T1000 (cell line): ENCODE results near the gene PDX1.

Experiments used
- DNase-seq: peaks from one replicate; lab custom pipeline; 2025; ENCODE audit warnings: mixed read lengths; lab: John Stamatoyannopoulos, UW

The PDX1 gene

DNA sequence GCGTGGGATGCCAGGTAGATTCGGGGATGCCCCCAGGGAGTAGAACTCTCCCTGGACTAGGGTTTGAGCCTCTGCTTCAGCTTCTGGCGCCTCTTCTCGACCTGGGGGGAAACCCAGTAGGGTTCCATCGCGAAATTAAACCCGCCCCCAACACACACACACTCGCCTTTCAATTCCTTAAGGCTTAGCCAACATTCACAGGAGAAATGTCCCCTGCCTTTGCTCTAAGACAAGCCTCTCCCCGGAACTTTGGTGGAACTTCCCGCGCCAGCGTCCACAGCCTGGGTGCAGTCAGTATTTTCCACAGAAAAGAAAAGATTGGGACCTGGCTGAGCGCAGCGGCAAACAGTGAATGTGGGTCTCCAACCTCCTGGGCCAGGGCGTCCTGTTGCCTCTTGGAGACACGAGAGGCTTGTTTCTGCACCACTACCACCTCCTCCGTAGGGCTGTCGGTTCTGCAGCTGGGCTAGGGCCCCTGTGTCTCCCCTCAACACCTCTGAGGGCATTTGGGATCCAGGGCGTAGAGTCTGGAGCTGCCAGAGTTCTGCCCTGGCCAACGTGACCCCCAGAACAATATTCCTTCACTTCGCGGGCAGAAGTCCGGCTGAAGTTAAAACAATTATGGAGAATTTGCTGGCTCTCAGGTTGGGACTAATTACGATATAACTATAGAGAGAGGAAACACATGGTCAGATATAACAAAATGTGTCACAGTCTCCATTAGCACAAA, 3.2 kb downstream of the PDX1 start:
- no peak for DNase-seq

DNA sequence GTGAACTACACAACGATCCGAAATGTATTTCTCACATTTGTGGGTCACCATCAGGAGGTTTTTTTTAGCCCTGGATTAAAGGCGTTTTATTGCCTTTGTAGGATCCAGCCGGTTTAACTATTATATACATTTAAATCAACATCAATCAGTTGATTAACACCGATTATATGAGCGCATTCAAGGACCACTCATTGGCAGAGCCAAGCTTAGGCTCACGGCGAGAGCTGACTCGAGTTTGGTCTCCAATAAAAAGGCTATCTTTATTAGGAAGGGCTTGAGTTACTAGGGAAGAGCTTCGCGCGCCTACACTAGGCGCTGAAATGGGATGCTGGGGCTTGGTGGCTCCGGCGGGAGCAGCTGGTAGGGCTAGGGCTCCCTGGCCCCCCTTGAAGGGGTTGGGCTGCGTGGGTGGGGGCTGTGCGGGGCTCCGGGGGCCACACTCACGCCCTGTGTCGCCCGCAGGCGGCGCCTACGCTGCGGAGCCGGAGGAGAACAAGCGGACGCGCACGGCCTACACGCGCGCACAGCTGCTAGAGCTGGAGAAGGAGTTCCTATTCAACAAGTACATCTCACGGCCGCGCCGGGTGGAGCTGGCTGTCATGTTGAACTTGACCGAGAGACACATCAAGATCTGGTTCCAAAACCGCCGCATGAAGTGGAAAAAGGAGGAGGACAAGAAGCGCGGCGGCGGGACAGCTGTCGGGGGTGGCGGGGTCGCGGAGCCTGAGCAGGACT, 4.2 kb downstream of the PDX1 start:
- DNase-seq, result no peak

DNA sequence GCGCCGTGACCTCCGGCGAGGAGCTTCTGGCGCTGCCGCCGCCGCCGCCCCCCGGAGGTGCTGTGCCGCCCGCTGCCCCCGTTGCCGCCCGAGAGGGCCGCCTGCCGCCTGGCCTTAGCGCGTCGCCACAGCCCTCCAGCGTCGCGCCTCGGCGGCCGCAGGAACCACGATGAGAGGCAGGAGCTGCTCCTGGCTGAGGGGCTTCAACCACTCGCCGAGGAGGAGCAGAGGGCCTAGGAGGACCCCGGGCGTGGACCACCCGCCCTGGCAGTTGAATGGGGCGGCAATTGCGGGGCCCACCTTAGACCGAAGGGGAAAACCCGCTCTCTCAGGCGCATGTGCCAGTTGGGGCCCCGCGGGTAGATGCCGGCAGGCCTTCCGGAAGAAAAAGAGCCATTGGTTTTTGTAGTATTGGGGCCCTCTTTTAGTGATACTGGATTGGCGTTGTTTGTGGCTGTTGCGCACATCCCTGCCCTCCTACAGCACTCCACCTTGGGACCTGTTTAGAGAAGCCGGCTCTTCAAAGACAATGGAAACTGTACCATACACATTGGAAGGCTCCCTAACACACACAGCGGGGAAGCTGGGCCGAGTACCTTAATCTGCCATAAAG, 4.8 kb downstream of the PDX1 start:
- DNase-seq, result no peak

DNA sequence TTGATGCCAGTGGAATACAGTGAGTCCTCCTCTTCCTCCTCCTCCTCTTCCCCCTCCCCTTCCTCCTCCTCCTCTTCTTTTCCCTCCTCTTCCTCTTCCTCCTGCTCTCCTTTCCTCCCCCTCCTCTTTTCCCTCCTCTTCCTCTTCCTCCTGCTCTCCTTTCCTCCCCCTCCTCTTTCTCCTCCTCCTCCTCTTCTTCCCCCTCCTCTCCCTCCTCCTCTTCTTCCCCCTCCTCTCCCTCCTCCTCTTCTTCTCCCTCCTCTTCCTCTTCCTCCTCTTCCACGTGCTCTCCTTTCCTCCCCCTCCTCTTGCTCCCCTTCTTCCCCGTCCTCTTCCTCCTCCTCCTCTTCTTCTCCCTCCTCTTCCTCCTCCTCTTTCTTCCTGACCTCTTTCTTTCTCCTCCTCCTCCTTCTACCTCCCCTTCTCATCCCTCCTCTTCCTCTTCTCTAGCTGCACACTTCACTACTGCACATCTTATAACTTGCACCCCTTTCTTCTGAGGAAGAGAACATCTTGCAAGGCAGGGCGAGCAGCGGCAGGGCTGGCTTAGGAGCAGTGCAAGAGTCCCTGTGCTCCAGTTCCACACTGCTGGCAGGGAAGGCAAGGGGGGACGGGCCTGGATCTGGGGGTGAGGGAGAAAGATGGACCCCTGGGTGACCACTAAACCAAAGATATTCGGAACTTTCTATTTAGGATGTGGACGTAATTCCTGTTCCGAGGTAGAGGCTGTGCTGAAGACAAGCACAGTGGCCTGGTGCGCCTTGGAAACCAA, 5.6 kb downstream of the PDX1 start:
- DNase-seq, result no peak

DNA sequence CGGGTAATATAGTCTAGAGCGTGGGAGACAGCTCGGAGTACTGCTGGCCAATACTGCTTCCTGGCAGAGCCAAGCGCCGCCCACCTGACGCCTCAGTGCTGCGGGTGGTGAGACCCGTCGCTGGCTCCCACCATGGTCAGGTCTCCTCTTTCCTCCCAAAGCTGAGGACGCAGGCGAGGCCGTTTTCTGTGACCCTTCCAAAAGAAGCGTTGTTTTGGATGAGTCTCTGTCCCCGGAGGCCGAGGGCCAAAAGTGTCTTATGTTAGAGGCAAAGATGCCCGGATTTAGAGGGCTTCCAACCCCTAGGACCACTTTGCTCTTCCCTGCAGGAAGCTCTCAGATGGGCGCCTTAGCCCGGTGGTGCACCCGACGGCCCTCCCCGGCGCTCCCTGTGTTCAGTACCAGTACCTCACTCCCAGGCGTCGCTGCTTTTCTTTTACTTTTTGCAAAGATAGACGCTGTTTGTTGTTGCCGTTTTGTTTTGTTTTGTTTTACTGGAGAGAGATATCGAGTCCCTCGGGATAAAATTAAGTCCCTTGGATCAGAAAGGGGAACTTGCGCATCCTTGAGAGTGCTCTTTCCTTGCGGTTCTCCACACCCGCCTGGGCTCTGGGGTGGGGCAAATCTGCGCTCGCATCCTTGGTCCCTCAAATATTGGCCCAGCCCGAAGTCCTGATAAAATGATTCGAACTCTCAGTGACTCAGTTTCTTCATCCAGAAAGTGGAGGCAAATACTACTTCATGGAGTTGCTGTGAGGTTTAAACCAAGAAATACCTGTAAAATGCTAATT, 7.0 kb downstream of the PDX1 start:
- no peak for DNase-seq

DNA sequence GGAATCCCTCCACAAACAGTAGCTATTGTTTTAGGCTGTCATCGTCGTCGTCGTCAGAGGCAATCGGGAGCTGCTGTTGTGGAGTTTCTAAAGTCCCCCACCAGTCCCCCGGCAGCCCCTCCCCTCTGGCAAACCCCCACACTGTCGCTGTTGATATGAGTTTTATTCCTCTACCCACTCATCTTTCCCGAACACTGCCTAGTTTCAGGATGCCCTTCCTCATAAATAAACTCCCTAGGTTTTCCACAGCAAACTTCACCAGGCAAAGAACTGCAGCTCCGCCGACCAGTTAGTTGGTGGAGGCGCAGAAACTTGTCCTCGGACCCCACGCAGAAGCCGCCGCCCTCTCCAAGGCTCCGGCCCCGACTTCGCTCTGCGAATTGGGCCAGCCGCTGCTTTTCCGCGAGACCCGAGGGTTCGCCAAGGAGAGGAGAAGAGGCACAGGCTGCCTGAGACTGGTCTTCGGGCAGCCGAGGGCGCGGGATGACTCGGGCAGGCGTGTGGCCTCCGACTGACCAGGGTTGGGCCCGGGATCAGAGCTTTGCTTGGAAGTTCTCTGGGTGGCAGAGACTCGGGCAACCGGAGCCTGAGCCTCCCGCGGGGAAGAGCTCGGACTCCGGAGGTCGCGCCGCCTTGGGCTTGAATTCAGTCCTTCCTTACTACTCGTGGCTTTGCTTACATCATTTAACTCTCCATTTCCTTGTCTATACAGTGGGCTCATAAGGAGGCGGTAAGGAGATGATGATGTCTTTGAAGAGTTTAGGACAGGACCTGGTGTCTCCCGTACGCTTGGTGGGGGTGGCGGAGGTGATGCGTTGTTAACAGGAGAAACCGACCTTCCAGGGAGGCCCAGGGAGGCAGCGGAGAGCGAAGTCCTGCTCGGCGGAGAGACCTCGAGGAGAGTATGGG, 7.9 kb downstream of the PDX1 start:
- no peak for DNase-seq

DNA sequence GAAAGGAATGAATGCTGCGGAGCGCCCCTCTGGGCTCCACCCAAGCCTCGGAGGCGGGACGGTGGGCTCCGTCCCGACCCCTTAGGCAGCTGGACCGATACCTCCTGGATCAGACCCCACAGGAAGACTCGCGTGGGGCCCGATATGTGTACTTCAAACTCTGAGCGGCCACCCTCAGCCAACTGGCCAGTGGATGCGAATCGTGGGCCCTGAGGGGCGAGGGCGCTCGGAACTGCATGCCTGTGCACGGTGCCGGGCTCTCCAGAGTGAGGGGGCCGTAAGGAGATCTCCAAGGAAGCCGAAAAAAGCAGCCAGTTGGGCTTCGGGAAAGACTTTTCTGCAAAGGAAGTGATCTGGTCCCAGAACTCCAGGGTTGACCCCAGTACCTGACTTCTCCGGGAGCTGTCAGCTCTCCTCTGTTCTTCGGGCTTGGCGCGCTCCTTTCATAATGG, 8.6 kb downstream of the PDX1 start:
- no peak for DNase-seq

DNA sequence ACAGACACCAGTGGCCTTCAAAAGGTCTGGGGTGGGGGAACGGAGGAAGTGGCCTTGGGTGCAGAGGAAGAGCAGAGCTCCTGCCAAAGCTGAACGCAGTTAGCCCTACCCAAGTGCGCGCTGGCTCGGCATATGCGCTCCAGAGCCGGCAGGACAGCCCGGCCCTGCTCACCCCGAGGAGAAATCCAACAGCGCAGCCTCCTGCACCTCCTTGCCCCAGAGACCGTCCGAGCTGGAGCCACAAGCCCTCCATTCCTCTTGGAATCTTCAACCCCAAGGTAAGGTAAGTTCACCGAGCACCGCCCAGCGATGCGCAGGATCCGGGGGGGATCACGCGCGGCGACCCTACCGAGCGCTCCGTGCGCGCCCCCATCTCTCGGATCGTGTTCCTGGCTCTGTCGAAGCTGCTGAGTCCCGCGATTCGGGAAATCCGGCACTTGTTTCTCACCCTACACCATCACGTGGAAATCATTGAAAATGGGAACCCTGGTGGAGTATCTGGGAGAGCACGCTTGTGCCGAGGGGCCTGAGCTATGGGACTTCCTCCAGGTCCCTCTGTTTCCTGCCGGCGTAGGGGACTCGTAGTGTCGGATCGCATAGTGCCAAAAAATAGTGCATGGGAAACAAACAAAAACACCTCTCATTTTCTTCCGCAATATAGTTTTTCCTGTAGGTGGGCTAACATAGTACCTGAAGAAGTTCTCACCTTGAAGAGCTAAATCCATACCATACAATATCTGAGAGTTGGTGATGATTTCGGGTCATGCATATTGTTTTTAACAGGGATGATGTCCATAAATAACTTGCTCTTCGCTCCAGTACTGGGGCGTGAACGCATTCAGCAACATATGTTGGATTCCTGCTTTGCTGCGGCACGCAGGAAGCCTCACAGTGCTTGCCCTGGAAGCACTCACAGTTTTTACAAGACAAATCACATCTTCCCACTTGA, 9.3 kb downstream of the PDX1 start:
- DNase-seq, result no peak

DNA sequence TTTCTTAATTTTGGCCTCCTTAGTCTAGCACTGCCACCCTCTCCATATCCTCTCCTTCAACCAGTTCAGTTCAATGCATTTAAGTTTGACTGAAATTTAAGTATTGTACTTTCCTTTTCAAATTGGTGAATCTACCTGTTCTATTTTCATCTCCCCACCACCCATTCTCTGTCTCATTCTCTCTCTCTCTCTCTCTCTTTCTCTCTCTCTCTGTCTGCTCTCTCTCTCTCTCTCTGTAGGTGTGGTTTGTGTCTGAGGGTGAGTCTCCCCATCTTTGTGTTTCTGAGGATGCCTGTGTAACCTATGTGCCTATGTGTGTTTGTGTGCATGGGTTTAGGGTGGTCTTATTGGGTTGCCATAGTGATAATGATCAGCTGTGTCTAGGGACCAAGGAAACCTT, 10.1 kb downstream of the PDX1 start:
- no peak for DNase-seq

DNA sequence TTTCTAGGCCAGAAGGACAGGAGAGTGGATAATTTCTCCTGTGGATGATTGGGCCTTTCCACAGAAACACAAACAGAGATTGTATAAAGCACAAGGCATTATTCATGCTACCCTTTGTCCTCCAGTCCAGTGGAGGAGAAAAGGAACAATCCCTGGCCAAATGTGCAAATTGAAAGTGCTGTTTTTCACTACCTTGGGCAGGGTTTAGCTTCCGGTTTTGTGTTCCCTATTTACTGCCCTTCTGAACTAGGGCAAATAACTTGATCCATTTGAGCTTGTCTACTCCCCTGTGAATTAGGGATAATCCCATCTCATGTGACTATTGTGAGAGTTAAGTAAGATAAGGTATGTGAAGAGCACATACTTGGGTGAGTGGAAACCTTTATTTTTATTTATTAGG, 13.3 kb downstream of the PDX1 start:
- no peak for DNase-seq

DNA sequence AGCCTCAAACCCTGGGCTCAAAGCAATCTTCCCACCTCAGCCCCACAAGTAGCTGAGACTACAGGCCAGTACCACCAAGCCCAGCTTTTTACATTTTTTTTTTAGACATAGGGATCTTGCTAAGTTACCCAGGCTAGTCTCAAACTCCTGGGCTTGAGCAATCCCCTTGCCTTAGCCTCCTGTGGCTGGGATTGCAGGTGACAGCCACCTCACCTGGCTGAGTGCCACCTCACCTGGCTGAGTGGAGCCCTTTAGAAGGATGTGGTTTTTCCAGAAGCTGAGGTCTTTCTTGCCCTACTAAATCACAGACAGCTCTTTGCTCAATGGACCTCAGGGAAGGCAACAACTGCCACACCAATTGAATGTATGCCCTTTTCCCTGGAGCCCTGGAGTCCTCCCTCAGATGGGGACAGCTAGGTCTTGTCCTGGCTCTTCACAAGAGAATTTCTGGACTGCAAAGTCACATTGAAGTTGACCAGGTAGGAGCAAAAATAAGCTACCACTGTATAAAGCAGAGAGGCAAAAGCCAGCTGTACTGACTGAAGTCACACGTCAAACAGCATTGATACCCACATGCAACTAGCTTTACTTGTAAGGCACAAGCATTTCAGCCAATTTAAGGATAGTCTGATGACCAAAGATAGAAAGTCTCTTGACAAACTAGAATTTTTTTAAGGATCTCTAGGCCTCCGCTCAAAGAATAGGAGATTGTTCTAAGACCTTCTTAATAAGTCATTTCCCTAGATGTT, 14.0 kb downstream of the PDX1 start:
- DNase-seq, result no peak

DNA sequence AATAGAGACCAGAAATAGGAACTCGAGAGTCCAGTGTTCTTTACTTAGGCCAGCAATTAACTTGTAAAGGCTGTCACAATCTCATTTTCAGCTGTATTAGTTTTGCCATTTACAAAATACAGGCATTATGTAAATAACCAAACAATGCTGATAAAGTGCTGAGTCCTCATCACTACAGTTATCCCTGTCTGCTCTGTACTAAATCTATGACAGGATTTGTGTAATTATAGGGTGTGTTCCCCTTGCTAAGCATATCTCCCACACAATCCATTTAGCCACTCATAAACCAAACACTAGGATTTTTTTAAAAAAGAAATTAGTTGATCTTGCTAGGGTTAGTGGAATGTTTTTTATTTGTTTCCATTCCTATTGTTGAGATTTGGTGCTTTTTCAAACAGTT, 23.2 kb downstream of the PDX1 start:
- no peak for DNase-seq

DNA sequence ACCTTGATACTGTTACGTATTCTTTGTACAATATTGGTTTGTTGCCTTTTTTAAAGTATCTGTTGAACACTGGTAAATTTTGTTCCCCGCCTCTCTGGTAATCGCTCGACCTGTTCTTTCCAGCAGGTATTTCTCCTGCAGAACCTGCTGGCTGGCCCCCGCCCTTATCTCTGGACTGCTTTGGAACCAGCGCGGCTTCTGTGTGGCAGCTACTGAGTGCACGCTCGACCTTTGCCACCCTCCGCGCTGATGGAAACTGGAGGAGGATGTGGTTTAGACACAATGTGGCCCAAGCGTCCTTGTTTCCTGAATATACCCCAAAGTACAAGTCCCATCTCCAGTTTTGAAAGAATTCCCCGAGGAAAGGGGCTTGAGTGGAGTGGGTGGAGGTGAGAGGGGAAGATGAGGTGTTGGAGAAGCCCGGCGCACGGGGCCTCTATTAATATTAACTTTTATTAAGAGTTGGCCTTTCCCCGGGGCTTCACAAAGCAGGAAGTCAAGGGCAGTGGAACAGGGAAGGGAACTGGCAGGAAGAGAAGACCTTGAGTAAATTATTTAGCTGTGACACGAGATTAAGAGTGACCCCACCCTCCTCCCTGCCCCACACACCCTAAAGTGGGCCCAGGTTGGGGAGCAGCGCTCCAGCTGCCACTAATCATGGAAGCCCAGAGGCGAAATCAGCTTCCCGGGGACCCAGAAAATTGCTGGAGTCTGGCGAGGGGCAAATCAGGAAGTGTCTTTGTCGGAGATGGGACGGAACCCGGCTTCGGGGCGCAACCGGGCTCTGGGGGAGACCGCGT, 33.3 kb downstream of the PDX1 start:
- no peak for DNase-seq

DNA sequence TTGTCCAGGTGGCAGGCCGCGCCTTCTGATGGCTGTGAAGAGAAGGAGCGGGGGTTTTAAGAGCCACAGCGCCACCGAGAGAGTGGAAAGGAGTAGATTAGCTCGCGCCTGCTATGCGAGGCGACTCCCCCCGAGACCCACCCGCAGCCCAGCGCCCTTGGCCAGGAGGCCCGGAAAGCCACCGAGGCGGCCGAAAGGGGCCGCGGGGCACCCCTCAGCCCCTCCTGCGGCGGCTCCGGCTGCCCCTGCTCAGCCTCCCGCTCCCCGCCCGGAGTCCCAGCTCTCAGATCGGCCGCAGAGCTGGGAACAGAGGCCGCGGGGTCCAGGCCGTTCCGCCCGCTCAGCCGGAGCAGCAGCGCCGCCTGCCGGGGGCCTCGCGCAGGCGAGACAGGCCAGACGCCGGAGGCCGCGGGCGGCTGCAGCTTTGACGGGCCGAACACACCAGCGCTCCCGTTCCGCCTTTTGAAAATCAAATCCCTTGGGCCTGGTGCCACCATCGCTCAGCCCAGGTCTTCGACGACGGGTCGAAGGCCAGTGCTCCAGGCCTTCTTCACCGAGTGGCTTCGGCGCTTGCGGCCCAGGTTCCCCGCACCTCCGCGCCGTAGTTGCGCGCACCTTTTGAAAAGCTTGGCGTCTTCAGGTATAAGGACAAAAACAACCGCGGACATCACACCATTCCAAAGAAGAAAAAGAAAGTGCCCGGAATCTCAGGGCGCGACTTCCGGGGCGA, 34.0 kb downstream of the PDX1 start:
- no peak for DNase-seq

DNA sequence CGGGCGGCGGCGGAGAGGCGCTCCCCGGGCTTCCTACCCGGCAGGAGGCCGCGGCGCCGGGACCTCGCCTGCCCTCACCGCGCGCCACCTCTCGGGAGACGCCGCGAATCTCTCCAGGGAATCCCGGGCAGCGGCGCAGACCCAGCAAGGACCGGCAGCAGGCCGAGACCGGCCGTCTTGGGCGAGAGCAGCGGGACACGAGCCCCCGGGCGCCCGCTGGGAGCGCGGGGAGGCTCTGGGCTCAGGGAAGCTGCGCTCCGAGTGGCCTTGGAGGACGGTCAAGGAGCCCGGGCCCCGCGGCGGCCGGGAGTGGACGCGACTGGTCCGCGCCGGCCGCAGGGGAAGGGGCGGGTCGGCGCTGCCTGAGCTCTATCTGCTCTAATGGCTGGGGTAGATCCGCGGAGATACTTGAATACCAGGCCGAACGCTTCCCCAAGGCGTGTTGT, 34.6 kb downstream of the PDX1 start:
- DNase-seq, result no peak

DNA sequence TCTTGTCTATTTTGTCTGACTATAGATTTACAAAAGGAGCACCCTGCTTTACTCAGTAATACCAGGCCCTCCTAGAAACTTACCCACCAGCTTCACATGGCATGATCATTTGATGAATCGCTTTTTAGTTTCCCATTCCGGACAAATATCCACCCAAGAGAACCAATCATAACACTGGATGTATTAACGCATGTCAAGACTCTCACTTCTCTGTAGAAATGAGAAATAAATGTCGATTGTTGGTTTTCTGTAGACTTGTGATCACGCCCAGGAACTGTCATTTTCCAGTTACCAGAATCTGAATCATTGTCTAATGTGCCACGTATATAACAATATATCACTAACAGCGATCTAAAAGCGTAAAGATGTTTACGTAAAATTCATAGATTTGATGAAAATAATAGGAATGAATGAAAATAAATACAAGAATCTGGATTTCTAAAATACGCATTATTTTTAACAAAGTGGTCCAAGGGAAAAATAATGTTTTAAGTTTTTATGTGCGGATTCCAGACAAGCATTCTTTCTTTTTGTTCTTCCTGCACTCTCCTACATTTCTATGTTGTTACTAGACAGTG, 35.3 kb downstream of the PDX1 start:
- no peak for DNase-seq
